Ascending aorta (tissue), 2 donors: ENCODE results near the gene BTK. TPM values are rescaled to one million over a fixed set of nuclear protein-coding genes. Genes with fewer than 3 reads are reported as not detected.

Experiments used
- DNase-seq, 2 donors: peaks; one replicate each; pipeline ENCODE4 v3.0.0-alpha.2; 2019; ENCODE audit warnings: low spot score in 2 of 2
- H3K27ac ChIP-seq, 2 donors: fragments of 200-600 bp; sonication (generic); one replicate each; pipeline ENCODE4 v1.5.1; 2016 to 2017; ENCODE audit warnings: mild to moderate bottlenecking in 1 of 2
- H3K27me3 ChIP-seq: fragments of 200-600 bp; sonication (generic); one replicate; pipeline ENCODE4 v1.5.1; 2017
- H3K36me3 ChIP-seq, 2 donors: fragments of 200-600 bp; sonication (generic); one replicate each; pipeline ENCODE4 v1.5.1; 2016
- H3K4me1 ChIP-seq, 2 donors: fragments of 200-600 bp; sonication (generic); one replicate each; pipeline ENCODE4 v1.5.1; 2016 to 2017; ENCODE audit warnings: mild to moderate bottlenecking in 1 of 2
- H3K4me3 ChIP-seq, 2 donors: fragments of 200-600 bp; sonication (generic); one replicate each; pipeline ENCODE4 v1.5.1; 2016 to 2017; ENCODE audit warnings: mild to moderate bottlenecking in 1 of 2
- H3K9me3 ChIP-seq, 2 donors: fragments of 200-600 bp; sonication (generic); one replicate each; pipeline ENCODE4 v1.5.1; 2016
- CTCF ChIP-seq, 3 experiments: fragments of 200-600 bp in 2 of 3; fragments of 450-650 bp in 1 of 3; sonication (generic) in 2 of 3; IDR thresholded peaks; one replicate each; pipeline ENCODE4 v1.5.1; 2016 to 2019; ENCODE audit warnings: antibody characterized with exemption in 3 of 3, mild to moderate bottlenecking in 1 of 3, moderate library complexity in 1 of 3
- intact Hi-C: fragments of 100-400 bp; cut with DNase I; formaldehyde crosslinking; loops from one replicate; pipeline ENCODE4 v1.15.1; 2023
- total RNA-seq: library from RNA; depleted of rRNA; stranded (reverse); fragments of >200 nt; gene quantifications from one replicate; pipeline ENCODE4 v1.1.0, GENCODE V29; 2016

Gene BTK
- total RNA-seq, 1 donor from 2014 or later = 0.64 TPM

- TF ChIP-seq CTCF (IDR thresholded peaks at IDR 0.05) = no peak
- intact Hi-C loops = loop anchor here (10.0 kb wide), 2 partner anchors 714 to 1244 kb away; partner anchors contain the start of genes GPRASP1 and TCEAL2
- Histone ChIP-seq H3K36me3 (peaks cover 0 to 5% of the 10 kb centered on the region in 2 donors), H3K9me3 (no peaks in the 10 kb centered on the region), H3K4me1 (peaks cover 0 to 3% of the 10 kb centered on the region in 2 donors), H3K27me3 (no peaks in the 10 kb centered on the region), H3K27ac (no peak overlapping the region), H3K4me3 (peak overlapping the region; percentile 5 to 68)
- DNase-seq = no peak
Measured at GRCh38 chrX:101410461-101410860, 24.5 kb upstream of the BTK start.

GRCh38 chrX:101409043-101409442 lies 23.1 kb upstream of the BTK start:
- H3K27me3 ChIP-seq = no peaks in the 10 kb centered on the region
- no peaks in the 10 kb centered on the region for H3K9me3 ChIP-seq
- no peak for DNase-seq
- peaks cover 0 to 5% of the 10 kb centered on the region in 2 donors for H3K36me3 ChIP-seq
- peaks cover 0 to 3% of the 10 kb centered on the region in 2 donors for H3K4me1 ChIP-seq
- no peak for TF ChIP-seq CTCF (IDR thresholded peaks at IDR 0.05)
- H3K27ac ChIP-seq = peak overlapping the region; percentile 92 to 93
- H3K4me3 ChIP-seq = peak overlapping the region; percentile 68
- intact Hi-C loops = loop anchor here (1.0 to 5.0 kb wide), 4 partner anchors 9 to 748 kb away; partner anchors contain the start of genes ARMCX1 and TIMM8A

- peak in 1 of 3 experiments; percentile 13 for TF ChIP-seq CTCF (IDR thresholded peaks at IDR 0.05)
- Histone ChIP-seq H3K9me3 (no peaks in the 10 kb centered on the region), H3K27ac (peak overlapping the region; percentile 92 to 93), H3K36me3 (peaks cover 0 to 5% of the 10 kb centered on the region in 2 donors), H3K27me3 (no peaks in the 10 kb centered on the region), H3K4me1 (peaks cover 0 to 3% of the 10 kb centered on the region in 2 donors), H3K4me3 (peak overlapping the region; percentile 68)
- DNase-seq = no peak
- intact Hi-C loops = loop anchor here (2.0 to 5.0 kb wide), 3 partner anchors 61 to 748 kb away; partner anchors contain the start of genes ARMCX1 and TIMM8A
Measured at GRCh38 chrX:101408532-101408841, 22.5 kb upstream of the BTK start.

GRCh38 chrX:101407748-101408531 lies 21.9 kb upstream of the BTK start, which contains the start of the genes GLA and HNRNPH2:
Gene GLA, minus strand, starts transcription at chrX:101407925. Its CDS starts 22 bp downstream, at chrX:101407903.
Gene HNRNPH2, plus strand, starts transcription at chrX:101408222. Its CDS starts 3,767 bp downstream, at chrX:101411989.
- peaks cover 0 to 3% of the 10 kb centered on the region in 2 donors for H3K4me1 ChIP-seq
- H3K27me3 ChIP-seq = no peaks in the 10 kb centered on the region
- intact Hi-C loops = loop anchor here (2.0 to 5.0 kb wide), 3 partner anchors 61 to 749 kb away; partner anchors contain the start of genes ARMCX1 and TIMM8A
- peak within 1 kb of the TSS; percentile 68 to 81 for H3K4me3 ChIP-seq
- DNase-seq = peak; percentile 84 to 96
- no peaks in the 10 kb centered on the region for H3K9me3 ChIP-seq
- peak within 1 kb of the TSS; percentile 92 to 93 for H3K27ac ChIP-seq
- peaks cover 0 to 5% of the 10 kb centered on the region in 2 donors for H3K36me3 ChIP-seq
- no peak for TF ChIP-seq CTCF (IDR thresholded peaks at IDR 0.05)

GRCh38 chrX:101407167-101407747 lies 21.3 kb upstream of the BTK start:
- H3K27ac ChIP-seq = peak overlapping the region; percentile 82 to 88
- peak overlapping the region; percentile 68 to 81 for H3K4me3 ChIP-seq
- no peaks in the 10 kb centered on the region for H3K9me3 ChIP-seq
- H3K36me3 ChIP-seq = peaks cover 0 to under 1% of the 10 kb centered on the region in 2 donors
- no peaks in the 10 kb centered on the region for H3K27me3 ChIP-seq
- no peak for DNase-seq
- no peak for TF ChIP-seq CTCF (IDR thresholded peaks at IDR 0.05)
- peaks cover 0 to 3% of the 10 kb centered on the region in 2 donors for H3K4me1 ChIP-seq
- intact Hi-C loops = loop anchor here (5.0 kb wide), 1 partner anchor 60 kb away; the partner anchor contains the start of gene TIMM8A
